ENCODE results near the gene MED4. TPM values are rescaled to one million over a fixed set of nuclear protein-coding genes. Genes with fewer than 3 reads are reported as not detected.
"Not testable (repeated sequence)": the region's sequence is repeated elsewhere in the genome, so short reads cannot be mapped to it uniquely, and the experiment has no call there.

Gene MED4
- total RNA-seq, 3 donors from 2014 or later = 42.0 to 47.6 (median 43.6) TPM

- H3K4me1 ChIP-seq (ENCODE audit: low read depth) = no peaks in the 10 kb centered on the region
- H3K36me3 ChIP-seq (ENCODE audit: low read depth) = no peaks in the 10 kb centered on the region
- ATAC-seq (peak; percentile 45), DNase-seq (no peak)
- peaks cover 38% of the 10 kb centered on the region for H3K9me3 ChIP-seq
- intact Hi-C loops (cut with DNase I, micrococcal nuclease) = no loop called here
- H3K4me3 ChIP-seq = no peak overlapping the region
- TF ChIP-seq CTCF (IDR thresholded peaks at IDR 0.05) = no peak
Measured at GRCh38 chr13:48066310-48066989, 28.5 kb downstream of the MED4 start.

DNA sequence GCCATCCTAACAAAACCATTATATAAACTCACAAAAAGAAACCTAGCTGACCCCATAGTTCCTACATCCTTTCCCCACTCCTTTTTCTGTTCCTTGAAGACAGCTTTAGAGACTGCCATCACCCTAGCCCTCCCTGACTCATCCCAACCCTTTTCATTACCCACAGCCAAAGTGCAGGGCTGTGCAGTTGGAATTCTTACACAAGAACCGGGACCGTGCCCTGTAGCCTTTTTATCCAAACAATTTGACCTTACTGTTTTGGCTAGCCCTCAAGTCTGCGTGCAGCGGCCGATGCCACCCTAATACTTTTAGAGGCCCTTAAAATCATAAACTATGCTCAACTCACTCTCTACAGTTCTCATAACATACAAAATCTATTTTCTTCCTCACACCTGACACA lies 35.0 kb downstream of the MED4 start:
- H3K4me3 ChIP-seq; H3K36me3 ChIP-seq (ENCODE audit: low read depth); ATAC-seq; intact Hi-C loops (cut with DNase I, micrococcal nuclease); DNase-seq; H3K4me1 ChIP-seq (ENCODE audit: low read depth); H3K9me3 ChIP-seq: not testable (repeated sequence)

DNA sequence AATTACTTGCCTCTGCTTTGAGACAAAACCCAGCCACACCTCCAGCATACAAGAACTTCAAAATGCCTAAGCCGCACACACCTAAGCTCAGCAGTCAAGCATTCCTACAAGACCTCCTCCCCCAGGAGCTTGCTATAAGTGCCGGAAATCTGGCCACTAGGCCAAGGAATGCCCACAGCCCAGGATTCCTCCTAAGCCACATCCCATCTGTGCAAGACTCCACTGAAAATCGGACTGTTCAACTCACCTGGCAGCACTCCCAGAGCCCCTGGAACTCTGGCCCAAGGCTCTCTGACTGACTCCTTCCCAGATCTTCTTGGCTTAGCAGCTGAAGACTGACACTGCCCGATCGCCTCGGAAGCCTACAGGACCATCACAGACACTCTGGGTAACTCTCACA lies 36.4 kb downstream of the MED4 start:
- DNase-seq; intact Hi-C loops (cut with DNase I, micrococcal nuclease); H3K9me3 ChIP-seq; ATAC-seq; H3K4me3 ChIP-seq; H3K4me1 ChIP-seq (ENCODE audit: low read depth); H3K36me3 ChIP-seq (ENCODE audit: low read depth): not testable (repeated sequence)

- intact Hi-C loops (cut with DNase I, micrococcal nuclease) = no loop called here
- TF ChIP-seq CTCF (IDR thresholded peaks at IDR 0.05) = no peak
- H3K36me3 ChIP-seq (ENCODE audit: low read depth) = no peaks in the 10 kb centered on the region
- no peaks in the 10 kb centered on the region for H3K9me3 ChIP-seq
- H3K4me1 ChIP-seq (ENCODE audit: low read depth) = no peaks in the 10 kb centered on the region
- ATAC-seq = no peak
- H3K4me3 ChIP-seq = no peak overlapping the region
- DNase-seq = no peak
Measured at GRCh38 chr13:48055712-48056111, 39.2 kb downstream of the MED4 start.

DNA sequence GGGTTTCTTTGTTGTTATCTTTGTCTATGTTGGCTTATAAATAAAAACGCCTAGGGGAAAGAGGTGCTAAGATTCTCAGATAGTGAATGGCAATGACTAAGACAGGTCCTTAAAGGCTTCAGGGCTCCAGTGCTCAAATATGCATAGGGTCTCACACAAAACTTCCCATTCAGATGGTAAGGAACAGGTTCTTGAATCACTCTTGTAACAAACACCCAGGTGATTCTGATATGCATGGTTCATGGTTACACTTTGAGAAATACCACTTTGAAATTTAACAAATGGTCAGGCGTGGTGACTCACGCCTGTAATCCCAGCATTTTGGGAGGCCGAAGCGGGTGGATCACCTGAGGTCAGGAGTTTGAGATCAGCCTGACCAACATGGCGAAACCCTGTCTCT lies 40.3 kb downstream of the MED4 start:
- no peak overlapping the region for H3K4me3 ChIP-seq

DNA sequence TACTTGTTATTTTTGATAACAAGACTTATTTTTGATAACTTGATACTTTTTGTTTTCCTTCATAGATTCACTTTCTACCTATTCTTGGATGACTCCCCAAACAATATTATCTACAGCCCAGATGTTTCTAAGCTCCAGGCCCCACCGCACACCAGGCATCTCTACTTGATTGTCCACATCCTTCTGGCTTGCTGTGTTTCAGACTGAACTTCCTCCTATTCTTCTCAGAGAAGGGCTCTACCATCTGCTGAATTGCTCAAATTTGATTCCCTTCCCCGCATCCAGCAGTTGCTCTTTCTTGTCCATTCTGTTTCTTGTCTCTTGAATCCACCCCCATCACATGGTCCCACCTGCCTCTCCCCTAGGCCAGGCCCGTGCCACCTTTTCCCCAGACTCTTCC lies 44.4 kb downstream of the MED4 start:
- no peak for ATAC-seq
- intact Hi-C loops (cut with DNase I, micrococcal nuclease) = no loop called here
- DNase-seq = no peak
- H3K9me3 ChIP-seq = no peaks in the 10 kb centered on the region
- H3K4me1 ChIP-seq (ENCODE audit: low read depth) = no peaks in the 10 kb centered on the region
- TF ChIP-seq CTCF (IDR thresholded peaks at IDR 0.05) = no peak
- H3K4me3 ChIP-seq = no peak overlapping the region
- H3K36me3 ChIP-seq (ENCODE audit: low read depth) = no peaks in the 10 kb centered on the region

More for the DNA sequence above, 40.3 kb downstream of the MED4 start:
- Histone ChIP-seq H3K9me3 (no peaks in the 10 kb centered on the region), H3K4me1 (ENCODE audit: low read depth) (no peaks in the 10 kb centered on the region), H3K36me3 (ENCODE audit: low read depth) (no peaks in the 10 kb centered on the region)
- ATAC-seq (no peak), DNase-seq (no peak)
- no peak for TF ChIP-seq CTCF (IDR thresholded peaks at IDR 0.05)
- intact Hi-C loops (cut with DNase I, micrococcal nuclease) = no loop called here

All from mucosa of descending colon (tissue), 3 donors.